IPS-20b (cell line): ENCODE measurements around the gene MSANTD1.

Source experiments
- H3K27ac ChIP-seq: one replicate; pipeline ENCODE4 v1.5.1; 2013; ENCODE audit warnings: low read length
- H3K27me3 ChIP-seq: 2 replicates; pipeline ENCODE4 v1.6.1; 2013; ENCODE audit warnings: mild to moderate bottlenecking, low read length, inconsistent platforms; ENCODE audit not compliant: insufficient read depth
- H3K36me3 ChIP-seq: 2 replicates; pipeline ENCODE4 v1.6.1; 2013; ENCODE audit warnings: low read depth, mild to moderate bottlenecking, inconsistent platforms, low read length, moderate library complexity; ENCODE audit not compliant: insufficient read depth
- H3K4me1 ChIP-seq: 2 replicates; pipeline ENCODE4 v1.6.1; 2013; ENCODE audit warnings: mild to moderate bottlenecking, control low read depth, inconsistent platforms, low read length, moderate library complexity; ENCODE audit not compliant: insufficient read depth
- H3K4me3 ChIP-seq: 2 replicates; pipeline ENCODE4 v1.5.1; 2013; ENCODE audit warnings: mild to moderate bottlenecking, low read length, inconsistent platforms
- H3K9ac ChIP-seq: 2 replicates; pipeline ENCODE4 v1.6.1; 2013; ENCODE audit warnings: low read depth, mild to moderate bottlenecking, inconsistent platforms, low read length, moderate library complexity
- H3K9me3 ChIP-seq: 2 replicates; pipeline ENCODE4 v1.6.1; 2013; ENCODE audit warnings: mild to moderate bottlenecking, low read depth, low read length, inconsistent platforms; ENCODE audit not compliant: insufficient read depth

MSANTD1 gene

GRCh38 chr4:3290889-3291321, 41.9 kb downstream of the MSANTD1 start:
- Histone ChIP-seq H3K9ac (no peak overlapping the region), H3K27me3 (peaks cover 29% of the 10 kb centered on the region), H3K27ac (no peak overlapping the region), H3K36me3 (no peaks in the 10 kb centered on the region), H3K4me1 (0 out of 2 replicates have a peak, but pooled peaks cover 3% of the 10 kb centered on the region), H3K4me3 (no peak overlapping the region), H3K9me3 (no peaks in the 10 kb centered on the region)

GRCh38 chr4:3291411-3291968, 42.5 kb downstream of the MSANTD1 start:
- 0 out of 2 replicates have a peak, but pooled peaks cover 3% of the 10 kb centered on the region for H3K4me1 ChIP-seq
- peak overlapping the region; percentile 45; the same call in 1 of the 2 replicates for H3K9ac ChIP-seq
- H3K4me3 ChIP-seq: peak overlapping the region; percentile 80
- no peak overlapping the region for H3K27ac ChIP-seq
- H3K9me3 ChIP-seq: no peaks in the 10 kb centered on the region
- H3K27me3 ChIP-seq: peaks cover 29% of the 10 kb centered on the region
- no peaks in the 10 kb centered on the region for H3K36me3 ChIP-seq

GRCh38 chr4:3291969-3292570, 43.1 kb downstream of the MSANTD1 start:
- H3K27me3 ChIP-seq: peaks cover 29% of the 10 kb centered on the region
- peak overlapping the region; percentile 80 for H3K4me3 ChIP-seq
- peak overlapping the region; percentile 45; the same call in 1 of the 2 replicates for H3K9ac ChIP-seq
- H3K36me3 ChIP-seq: no peaks in the 10 kb centered on the region
- H3K4me1 ChIP-seq: 0 out of 2 replicates have a peak, but pooled peaks cover 3% of the 10 kb centered on the region
- no peaks in the 10 kb centered on the region for H3K9me3 ChIP-seq
- no peak overlapping the region for H3K27ac ChIP-seq

- H3K27ac ChIP-seq: no peak within 1 kb of the TSS
- peak within 1 kb of the TSS; percentile 83 for H3K4me3 ChIP-seq
- H3K27me3 ChIP-seq: peaks cover 29% of the 10 kb centered on the region
These were observed 43.8 kb downstream of the MSANTD1 start, which contains the start of gene RGS12 for GRCh38 chr4:3292571-3293400. Gene RGS12 (plus strand): TSS chr4:3293021. CDS start chr4:3316171, 23,150 bp downstream.

GRCh38 chr4:3293401-3294391, 44.7 kb downstream of the MSANTD1 start:
- Histone ChIP-seq H3K9ac (peak overlapping the region; percentile 88), H3K9me3 (no peaks in the 10 kb centered on the region), H3K27me3 (peaks cover 29% of the 10 kb centered on the region), H3K27ac (no peak overlapping the region), H3K4me1 (0 out of 2 replicates have a peak, but pooled peaks cover 3% of the 10 kb centered on the region), H3K36me3 (no peaks in the 10 kb centered on the region), H3K4me3 (peak overlapping the region; percentile 83)

More at GRCh38 chr4:3292571-3293400, 43.8 kb downstream of the MSANTD1 start, which contains the start of gene RGS12:
- Histone ChIP-seq H3K4me1 (0 out of 2 replicates have a peak, but pooled peaks cover 3% of the 10 kb centered on the region), H3K9me3 (no peaks in the 10 kb centered on the region), H3K36me3 (no peaks in the 10 kb centered on the region), H3K9ac (peak within 1 kb of the TSS; percentile 88)

GRCh38 chr4:3294401-3295241, 45.7 kb downstream of the MSANTD1 start:
- Histone ChIP-seq H3K27me3 (peaks cover 28% of the 10 kb centered on the region), H3K9me3 (no peaks in the 10 kb centered on the region), H3K9ac (no peak overlapping the region), H3K4me3 (no peak overlapping the region), H3K36me3 (no peaks in the 10 kb centered on the region), H3K4me1 (0 out of 2 replicates have a peak, but pooled peaks cover 3% of the 10 kb centered on the region), H3K27ac (no peak overlapping the region)

GRCh38 chr4:3295837-3296624, 47.1 kb downstream of the MSANTD1 start:
- H3K36me3 ChIP-seq: no peaks in the 10 kb centered on the region
- H3K4me3 ChIP-seq: no peak overlapping the region
- 0 out of 2 replicates have a peak, but pooled peaks cover 3% of the 10 kb centered on the region for H3K4me1 ChIP-seq
- no peak overlapping the region for H3K27ac ChIP-seq
- H3K9me3 ChIP-seq: no peaks in the 10 kb centered on the region
- no peak overlapping the region for H3K9ac ChIP-seq
- peaks cover 14% of the 10 kb centered on the region for H3K27me3 ChIP-seq

GRCh38 chr4:3296651-3297050, 47.7 kb downstream of the MSANTD1 start:
- Histone ChIP-seq H3K9ac (no peak overlapping the region), H3K4me1 (0 out of 2 replicates have a peak, but pooled peaks cover 3% of the 10 kb centered on the region), H3K4me3 (no peak overlapping the region), H3K27ac (no peak overlapping the region), H3K36me3 (no peaks in the 10 kb centered on the region), H3K27me3 (peaks cover 8% of the 10 kb centered on the region; the same call in 1 of the 2 replicates), H3K9me3 (no peaks in the 10 kb centered on the region)

- Histone ChIP-seq H3K9ac (no peak overlapping the region), H3K36me3 (no peaks in the 10 kb centered on the region), H3K27me3 (peaks cover 5% of the 10 kb centered on the region; the same call in 1 of the 2 replicates), H3K4me3 (no peak overlapping the region), H3K27ac (no peak overlapping the region), H3K4me1 (0 out of 2 replicates have a peak, but pooled peaks cover 3% of the 10 kb centered on the region), H3K9me3 (no peaks in the 10 kb centered on the region)
These were observed 48.3 kb downstream of the MSANTD1 start for GRCh38 chr4:3297066-3297859.
